OCI-LY3 (cell line): ENCODE measurements around the gene RAB35.
A peak's percentile ranks its signal among the peaks of the same experiment; 100 is the strongest.

Experiments used
- H2AFZ ChIP-seq: fragments of 200-600, 300-600 bp; shearing (Covaris generic); 2 replicates; pipeline ENCODE4 v1.6.0; 2014; ENCODE audit warnings: antibody characterized with exemption, low read depth, low read length
- H3K27ac ChIP-seq: fragments of 200-600, 300-600 bp; sonication (generic); 2 replicates; pipeline ENCODE4 v1.5.1; 2014; ENCODE audit warnings: mild to moderate bottlenecking, low read length, moderate library complexity, mixed read lengths
- H3K27me3 ChIP-seq: fragments of 200-600, 300-600 bp; sonication (generic); 2 replicates; pipeline ENCODE4 v1.6.1; 2014; ENCODE audit warnings: low read depth, low read length, mixed read lengths
- H3K36me3 ChIP-seq: fragments of 200-600, 300-600 bp; sonication (generic); replicated peaks from 2 replicates; pipeline ENCODE3; 2014; ENCODE audit warnings: low read depth, low read length, mixed read lengths
- H3K4me1 ChIP-seq: fragments of 300-600, 200-600 bp; sonication (generic); 2 replicates; pipeline ENCODE4 v1.6.1; 2014; ENCODE audit warnings: low read length, mixed read lengths
- H3K4me2 ChIP-seq: fragments of 200-600, 300-600 bp; sonication (generic); 2 replicates; pipeline ENCODE4 v1.6.1; 2014; ENCODE audit warnings: low read length, mixed read lengths
- H3K4me3 ChIP-seq: fragments of 300-600, 200-600 bp; sonication (generic); 2 replicates; pipeline ENCODE4 v1.5.1; 2014; ENCODE audit warnings: antibody characterized with exemption, mild to moderate bottlenecking, low read length, moderate library complexity
- H3K79me2 ChIP-seq: fragments of 300-600, 200-600 bp; shearing (Covaris generic); 2 replicates; pipeline ENCODE4 v1.6.1; 2014; ENCODE audit warnings: mild to moderate bottlenecking, low read length, mixed read lengths
- H3K9ac ChIP-seq: fragments of 300-600, 200-600 bp; shearing (Covaris generic); 2 replicates; pipeline ENCODE4 v1.6.0; 2014; ENCODE audit warnings: mild to moderate bottlenecking, low read length, moderate library complexity
- H3K9me3 ChIP-seq: fragments of 200-600, 300-600 bp; shearing (Covaris generic); 2 replicates; pipeline ENCODE4 v1.6.1; 2014; ENCODE audit warnings: low read length, mixed read lengths; ENCODE audit not compliant: insufficient read depth
- H4K20me1 ChIP-seq: fragments of 200-600, 300-600 bp; sonication (generic); 2 replicates; pipeline ENCODE4 v1.6.1; 2016; ENCODE audit warnings: low read length, mixed read lengths; ENCODE audit not compliant: insufficient read depth
- CTCF ChIP-seq: fragments of 200-600, 300-600 bp; sonication (generic); IDR thresholded peaks from 2 replicates; pipeline ENCODE4 v1.5.1; 2014; ENCODE audit warnings: antibody characterized with exemption, low read length, low read depth
- EZH2phosphoT487 ChIP-seq: fragments of 200-600 bp; shearing (Covaris generic); IDR thresholded peaks from 2 replicates; pipeline ENCODE4 v1.6.1; 2018; ENCODE audit warnings: antibody characterized with exemption, mixed run types, low read depth

RAB35 gene

GRCh38 chr12:120119271-120119973, 2.9 kb upstream of the RAB35 start:
- H3K36me3 ChIP-seq = peaks cover 22% of the 10 kb centered on the region
- H3K79me2 ChIP-seq = peaks cover 40% of the 10 kb centered on the region
- H3K4me1 ChIP-seq = peaks cover 74% of the 10 kb centered on the region
- H3K4me3 ChIP-seq = peak overlapping the region; percentile 99
- peak overlapping the region; percentile 89 for H3K27ac ChIP-seq
- H3K9ac ChIP-seq = peak overlapping the region; percentile 30; the same call in 1 of the 2 replicates
- peak overlapping the region; percentile 85 for H3K4me2 ChIP-seq
- TF ChIP-seq EZH2phosphoT487 (no peak), CTCF (no peak)
- no peak overlapping the region for H2AFZ ChIP-seq
- no peaks in the 10 kb centered on the region; the same call in 1 of the 2 replicates for H3K9me3 ChIP-seq
- H3K27me3 ChIP-seq = no peaks in the 10 kb centered on the region
- H4K20me1 ChIP-seq = peaks cover 17% of the 10 kb centered on the region

- H3K36me3 ChIP-seq = peaks cover 25% of the 10 kb centered on the region
- H3K27me3 ChIP-seq = no peaks in the 10 kb centered on the region
- TF ChIP-seq CTCF = no peak
- TF ChIP-seq EZH2phosphoT487 = no peak
- no peaks in the 10 kb centered on the region; the same call in 1 of the 2 replicates for H3K9me3 ChIP-seq
- no peak overlapping the region for H3K9ac ChIP-seq
- H2AFZ ChIP-seq = no peak overlapping the region
- peaks cover 49% of the 10 kb centered on the region for H3K79me2 ChIP-seq
- H3K4me1 ChIP-seq = peaks cover 66% of the 10 kb centered on the region
- H3K27ac ChIP-seq = peak overlapping the region; percentile 89
- peak overlapping the region; percentile 85 for H3K4me2 ChIP-seq
- peak overlapping the region; percentile 99 for H3K4me3 ChIP-seq
- peaks cover 20% of the 10 kb centered on the region for H4K20me1 ChIP-seq
Measured at GRCh38 chr12:120118321-120119061, 1.9 kb upstream of the RAB35 start.

GRCh38 chr12:120117961-120118320, 1.4 kb upstream of the RAB35 start:
- peak overlapping the region; percentile 85 for H3K4me2 ChIP-seq
- H3K9ac ChIP-seq = peak overlapping the region; percentile 81
- peaks cover 22% of the 10 kb centered on the region for H4K20me1 ChIP-seq
- peaks cover 61% of the 10 kb centered on the region for H3K4me1 ChIP-seq
- peak overlapping the region; percentile 70; the same call in 1 of the 2 replicates for H3K27ac ChIP-seq
- H3K9me3 ChIP-seq = no peaks in the 10 kb centered on the region; the same call in 1 of the 2 replicates
- H3K4me3 ChIP-seq = peak overlapping the region; percentile 99
- H3K27me3 ChIP-seq = no peaks in the 10 kb centered on the region
- H2AFZ ChIP-seq = no peak overlapping the region
- peaks cover 53% of the 10 kb centered on the region for H3K79me2 ChIP-seq
- TF ChIP-seq EZH2phosphoT487 (no peak), CTCF (no peak)
- peaks cover 27% of the 10 kb centered on the region for H3K36me3 ChIP-seq
